Cerebellar cortex (tissue), 1 donor: ENCODE measurements around the gene NOPCHAP1.
"Not testable (repeated sequence)": the region's sequence is repeated elsewhere in the genome, so short reads cannot be mapped to it uniquely, and the experiment has no call there.

ENCODE experiments used
- DNase-seq: peaks from one replicate; pipeline ENCODE4 v3.0.0-alpha.2; 2015; ENCODE audit warnings: low spot score

Gene NOPCHAP1, protein sequence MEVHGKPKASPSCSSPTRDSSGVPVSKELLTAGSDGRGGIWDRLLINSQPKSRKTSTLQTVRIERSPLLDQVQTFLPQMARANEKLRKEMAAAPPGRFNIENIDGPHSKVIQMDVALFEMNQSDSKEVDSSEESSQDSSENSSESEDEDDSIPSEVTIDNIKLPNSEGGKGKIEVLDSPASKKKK

GRCh38 chr12:104986022-104986941, at the start of gene NOPCHAP1:
NOPCHAP1 (plus strand) TSS chr12:104986316; CDS start chr12:104986353, 37 bp downstream.
- peak; percentile 94 for DNase-seq

GRCh38 chr12:104938371-104938770, 47.7 kb upstream of the NOPCHAP1 start:
- DNase-seq = no peak

DNA sequence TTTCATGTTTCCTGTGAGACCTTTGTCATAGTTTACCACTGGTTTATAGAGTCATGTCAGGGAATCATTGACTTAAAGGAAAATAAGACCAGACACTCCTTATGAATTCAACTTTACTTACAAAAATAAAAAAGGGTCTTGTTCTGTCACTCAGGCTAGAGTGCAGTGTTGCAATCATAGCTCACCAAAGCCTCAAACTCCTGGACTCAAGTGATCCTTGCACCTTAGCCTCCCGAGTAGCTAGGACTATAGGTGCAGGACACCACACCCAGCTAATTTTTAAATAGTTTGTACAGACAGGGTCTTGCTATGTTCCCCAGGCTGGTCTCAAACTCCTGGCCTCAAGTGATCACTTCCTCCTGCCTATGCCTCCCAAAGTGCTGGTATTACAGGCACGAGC, 47.0 kb upstream of the NOPCHAP1 start:
- no peak for DNase-seq

DNA sequence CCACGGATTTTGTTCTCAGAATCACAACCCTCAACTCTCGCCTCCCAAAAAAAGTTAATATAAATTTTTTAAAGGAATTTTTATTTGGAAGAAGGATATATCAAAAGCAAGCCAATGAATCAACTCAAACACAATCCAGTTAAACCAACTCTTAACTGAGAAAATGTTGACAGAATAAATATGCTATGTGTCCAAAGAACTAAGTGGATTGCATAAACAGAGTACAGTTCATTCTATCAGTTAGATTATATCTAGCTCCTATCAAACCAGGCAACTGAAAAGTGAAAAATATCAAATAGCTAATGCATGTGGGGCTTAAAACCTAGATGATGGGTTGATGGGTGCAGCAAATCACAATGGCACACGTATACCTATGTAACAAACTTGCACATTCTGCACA, 44.7 kb upstream of the NOPCHAP1 start:
- no peak for DNase-seq

- no peak for DNase-seq
These were observed 44.0 kb upstream of the NOPCHAP1 start for GRCh38 chr12:104942075-104942474.

GRCh38 chr12:104943401-104943800, 42.7 kb upstream of the NOPCHAP1 start:
- DNase-seq = not testable (repeated sequence)

DNA sequence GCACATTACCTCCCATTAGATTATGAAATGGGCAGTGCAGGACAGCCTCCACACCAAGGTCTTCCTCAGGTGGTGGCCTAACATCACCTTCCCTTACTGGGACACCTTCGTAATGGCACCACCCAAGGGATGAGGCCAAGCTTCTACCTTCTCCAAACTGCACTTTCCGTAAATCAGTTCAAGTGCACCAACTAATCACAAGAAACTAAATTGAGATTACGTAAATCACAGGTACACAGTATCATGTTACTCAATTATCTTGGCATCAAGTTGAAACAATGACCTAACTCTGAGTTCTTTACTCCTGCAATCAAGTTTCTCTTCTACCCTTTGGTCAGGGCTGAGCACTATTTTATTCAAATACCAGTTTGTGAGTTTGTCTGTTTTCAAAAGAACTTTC, 41.9 kb upstream of the NOPCHAP1 start:
- no peak for DNase-seq

DNA sequence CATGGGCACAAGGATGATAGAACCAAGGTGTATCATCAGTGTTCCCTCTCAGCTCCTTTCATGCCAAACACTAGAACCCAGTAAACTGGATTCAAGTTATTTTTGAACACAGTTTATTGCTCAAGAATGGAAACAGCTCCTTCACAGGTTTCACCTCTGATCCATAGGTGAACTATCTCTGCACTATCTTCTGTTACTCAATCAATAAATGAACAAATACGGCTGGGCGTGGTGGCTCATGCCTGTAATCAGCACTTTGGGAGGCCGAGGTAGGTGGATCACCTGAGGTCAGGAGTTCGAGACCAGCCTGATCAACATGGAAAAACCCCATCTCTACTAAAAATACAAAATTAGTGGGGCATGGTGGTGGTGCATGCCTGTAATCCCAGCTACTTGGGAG, 37.4 kb upstream of the NOPCHAP1 start:
- not testable (repeated sequence) for DNase-seq

DNA sequence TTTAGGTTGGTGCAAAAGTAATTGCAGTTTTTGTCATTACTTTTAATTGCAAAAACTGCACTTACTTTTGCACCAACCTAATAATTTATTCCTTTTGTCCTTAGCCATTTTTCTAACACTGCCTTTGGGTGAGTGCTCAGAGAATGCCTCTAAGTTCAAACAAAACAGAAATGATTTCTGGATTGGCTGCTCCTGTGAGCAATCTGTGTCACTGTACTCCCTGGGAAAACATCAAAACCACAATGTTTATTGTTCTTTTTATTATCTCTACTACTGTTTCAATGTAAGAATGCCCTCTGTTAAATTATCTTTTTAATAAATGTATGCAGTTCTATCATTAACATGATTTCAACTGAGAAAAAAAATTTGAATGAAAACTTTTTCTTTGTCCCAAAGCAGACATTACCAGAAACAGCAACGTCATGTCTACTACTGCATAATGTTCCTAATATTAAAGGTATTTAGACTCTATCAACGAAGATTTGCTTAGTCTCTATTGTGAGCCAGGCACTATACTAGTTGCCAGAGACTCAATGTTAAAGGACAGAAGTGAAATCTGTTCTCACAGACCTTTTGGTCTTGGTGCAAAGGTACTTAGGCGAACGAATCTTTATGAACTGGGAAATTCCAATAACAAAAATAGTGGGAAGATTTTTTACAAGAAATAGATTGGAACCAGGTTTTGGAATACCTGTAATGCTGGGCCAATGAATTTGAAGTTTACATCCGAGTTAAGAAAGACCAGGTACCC, 34.2 kb upstream of the NOPCHAP1 start:
- no peak for DNase-seq

- DNase-seq = no peak
These were observed 33.3 kb upstream of the NOPCHAP1 start for GRCh38 chr12:104952816-104953215.

DNA sequence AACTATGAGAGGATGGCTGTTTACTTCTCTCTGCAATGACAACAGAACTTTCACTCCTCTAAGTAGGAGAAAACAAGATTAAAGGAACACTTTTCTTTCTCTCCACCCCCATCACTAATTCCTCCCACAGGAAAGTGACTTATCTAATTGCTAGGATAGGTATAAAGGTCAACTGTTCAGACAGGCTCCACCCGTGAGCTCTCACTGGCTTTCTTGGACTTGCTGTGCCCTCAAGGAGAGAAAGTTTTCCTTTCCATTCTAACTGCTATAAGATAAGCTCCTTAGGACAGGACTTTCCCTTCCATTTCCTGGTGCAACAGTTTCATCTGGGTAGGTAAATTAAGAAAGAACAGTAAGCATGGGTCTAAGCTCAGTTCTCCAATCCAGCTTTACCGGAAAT, 32.8 kb upstream of the NOPCHAP1 start:
- DNase-seq = no peak

GRCh38 chr12:104955703-104956102, 30.4 kb upstream of the NOPCHAP1 start:
- DNase-seq = no peak

DNA sequence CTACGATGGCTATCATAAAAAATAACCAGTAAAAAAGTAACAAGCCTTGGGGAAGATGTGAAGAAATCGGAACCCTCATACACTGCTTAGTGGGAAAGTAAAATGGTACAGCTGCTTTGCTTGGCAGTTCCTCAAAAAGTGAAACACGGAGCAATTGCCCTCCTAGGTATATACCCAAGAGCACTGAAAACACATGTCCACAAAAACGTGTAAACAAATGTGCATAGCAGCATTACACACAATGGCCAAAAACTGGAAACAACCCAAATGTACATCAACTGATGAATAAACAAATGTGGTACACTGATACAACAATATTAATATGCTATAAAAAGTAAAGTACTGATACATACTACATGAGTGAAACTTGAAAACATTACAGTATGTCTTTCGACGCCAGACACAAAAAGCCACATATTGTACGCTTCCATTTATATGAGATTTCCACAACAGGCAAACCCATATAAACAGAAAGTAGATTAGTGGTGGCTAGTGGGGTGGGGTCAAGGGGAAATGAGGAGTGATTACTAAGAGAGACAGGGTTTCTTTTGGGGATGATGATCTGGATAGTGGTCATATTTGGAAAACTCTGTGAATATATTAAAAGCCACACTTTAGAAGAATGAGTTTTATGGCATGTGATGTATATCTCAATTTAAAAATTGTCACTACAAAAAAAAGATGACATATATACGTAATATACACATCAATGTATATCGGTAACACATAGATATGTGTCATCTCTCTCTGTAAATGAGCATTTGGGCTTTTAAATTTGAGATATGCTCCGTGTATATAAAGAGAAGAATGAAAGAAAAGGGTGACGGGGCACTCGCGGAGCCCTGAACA, 29.0 kb upstream of the NOPCHAP1 start:
- peak; percentile 49 for DNase-seq

DNA sequence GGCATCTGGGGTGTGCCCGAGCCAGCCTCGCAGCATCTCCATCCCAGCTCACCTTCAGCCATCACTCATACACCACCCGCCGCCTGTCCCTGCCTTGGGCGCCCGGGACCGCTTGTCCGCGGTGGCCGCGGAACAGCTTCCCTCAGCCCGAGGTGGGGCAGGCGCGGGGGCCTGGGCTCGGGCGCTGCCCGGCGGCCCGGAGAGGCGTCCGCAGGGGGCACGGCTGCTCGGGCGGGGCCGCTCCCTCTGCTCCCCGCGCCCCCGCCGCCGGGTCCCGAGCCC, 28.5 kb upstream of the NOPCHAP1 start:
- DNase-seq = peak; percentile 54

DNA sequence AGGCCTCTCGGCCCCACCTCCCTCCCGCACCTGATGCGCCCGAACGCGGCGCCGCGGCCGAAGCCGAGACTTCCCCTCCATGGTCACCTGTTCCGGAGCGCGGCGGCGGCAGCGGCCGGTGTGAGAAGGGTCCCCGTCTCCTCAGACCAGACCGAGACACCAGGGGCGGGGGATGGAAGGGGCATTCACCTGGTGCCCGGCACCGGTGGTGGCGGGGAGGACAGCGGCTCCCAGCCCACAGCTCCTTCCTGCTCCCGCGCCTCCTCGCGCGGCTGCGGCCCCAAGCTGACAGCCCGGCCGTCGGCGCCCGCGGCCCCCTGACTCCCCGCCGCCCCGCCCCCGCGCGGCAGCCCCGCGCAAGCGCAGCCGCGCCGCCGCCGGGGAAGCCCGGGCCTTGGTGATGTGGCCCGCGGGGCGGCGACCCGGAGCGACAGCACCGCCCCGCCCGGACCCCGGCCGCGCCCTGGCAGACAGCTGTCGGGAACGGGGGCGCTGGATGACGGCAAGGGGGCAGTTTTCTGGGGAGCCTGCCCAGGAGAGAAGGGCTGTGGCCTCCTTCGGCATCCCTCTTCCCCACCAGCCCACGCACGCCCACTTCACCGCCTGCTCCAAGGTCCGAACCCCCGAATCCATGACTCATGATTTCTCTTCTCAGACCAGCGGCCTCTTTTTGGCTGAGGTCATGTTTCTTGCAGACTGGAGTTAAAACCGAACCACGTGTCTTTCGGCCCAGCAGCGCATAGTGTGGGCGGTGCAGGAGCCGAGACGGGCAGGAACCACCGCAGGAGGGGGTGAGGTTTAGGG, 27.9 kb upstream of the NOPCHAP1 start, which contains the start of gene SLC41A2:
Gene SLC41A2 (minus strand): TSS at position 290 of the 804 bp plus-strand sequence. CDS start 29,763 bp downstream, outside the sequence.
- DNase-seq = peak; percentile 57

DNA sequence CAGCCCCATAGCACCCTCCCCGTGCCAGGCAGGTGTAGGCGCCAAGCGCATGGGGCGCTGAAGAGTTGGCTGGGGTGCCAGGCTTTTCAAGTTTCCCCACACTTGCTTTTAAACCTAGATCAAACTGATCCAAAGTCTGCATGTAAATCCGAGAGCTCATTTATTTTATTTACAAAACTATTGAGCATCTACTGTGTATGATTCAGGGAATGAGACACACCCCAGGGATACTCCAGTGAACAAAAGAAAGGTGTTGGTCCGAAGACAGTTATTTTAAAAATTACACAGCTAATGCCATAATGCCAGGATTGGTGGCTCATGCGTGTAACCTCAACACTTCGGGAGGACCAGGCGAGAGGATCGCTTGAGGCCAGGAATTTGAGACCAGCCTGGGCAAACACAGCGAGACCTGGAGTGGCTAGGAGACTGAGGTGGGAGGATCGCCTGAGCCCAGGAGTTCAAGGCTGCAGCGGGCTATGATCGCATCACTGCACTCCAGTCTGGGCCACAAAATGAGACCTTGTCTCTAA, 27.2 kb upstream of the NOPCHAP1 start:
- DNase-seq = no peak

DNA sequence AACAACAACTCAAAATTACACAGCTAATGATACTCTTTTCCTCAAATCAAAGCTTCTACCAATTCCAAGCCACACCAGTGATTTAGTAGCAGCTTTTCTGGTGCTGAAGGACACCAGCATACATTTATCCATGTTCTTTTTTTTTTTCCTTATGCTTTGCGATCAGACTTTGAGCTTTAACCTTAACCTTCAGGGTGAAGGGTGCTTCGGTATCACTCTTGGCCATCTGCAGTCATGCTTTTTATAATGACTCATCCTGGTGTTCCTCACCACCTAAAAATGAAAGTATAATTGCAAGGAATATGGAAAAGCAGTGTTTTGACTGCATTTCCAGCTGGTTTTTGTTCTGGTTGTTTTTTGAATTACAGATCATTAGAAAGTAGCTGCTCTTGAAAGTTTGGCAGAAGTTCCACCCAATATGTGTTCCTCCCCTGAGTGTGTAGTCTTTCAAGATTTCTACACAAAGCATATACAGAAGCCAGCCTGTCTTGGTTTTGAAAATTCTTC, 26.7 kb upstream of the NOPCHAP1 start:
- no peak for DNase-seq

- no peak for DNase-seq
These were observed 25.7 kb upstream of the NOPCHAP1 start for GRCh38 chr12:104960464-104960863.

DNA sequence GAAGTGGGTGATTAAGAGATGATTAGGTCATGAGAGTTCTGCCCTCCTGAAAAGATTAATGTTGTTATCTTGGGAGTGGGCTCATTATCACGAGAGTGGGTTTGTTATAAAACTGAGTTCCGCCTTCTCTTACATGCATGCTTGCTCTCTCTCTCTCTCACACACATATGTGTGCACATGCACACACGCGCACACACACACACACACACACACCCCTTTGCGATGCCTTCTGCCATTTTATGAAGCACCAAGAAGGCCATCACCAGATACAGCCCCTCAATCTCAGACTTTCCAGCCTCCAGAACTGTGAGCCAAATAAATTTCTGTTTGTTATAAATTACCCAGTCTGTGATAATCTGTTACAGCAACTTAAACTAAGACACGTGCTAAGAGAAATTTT, 22.4 kb upstream of the NOPCHAP1 start:
- DNase-seq = no peak

DNA sequence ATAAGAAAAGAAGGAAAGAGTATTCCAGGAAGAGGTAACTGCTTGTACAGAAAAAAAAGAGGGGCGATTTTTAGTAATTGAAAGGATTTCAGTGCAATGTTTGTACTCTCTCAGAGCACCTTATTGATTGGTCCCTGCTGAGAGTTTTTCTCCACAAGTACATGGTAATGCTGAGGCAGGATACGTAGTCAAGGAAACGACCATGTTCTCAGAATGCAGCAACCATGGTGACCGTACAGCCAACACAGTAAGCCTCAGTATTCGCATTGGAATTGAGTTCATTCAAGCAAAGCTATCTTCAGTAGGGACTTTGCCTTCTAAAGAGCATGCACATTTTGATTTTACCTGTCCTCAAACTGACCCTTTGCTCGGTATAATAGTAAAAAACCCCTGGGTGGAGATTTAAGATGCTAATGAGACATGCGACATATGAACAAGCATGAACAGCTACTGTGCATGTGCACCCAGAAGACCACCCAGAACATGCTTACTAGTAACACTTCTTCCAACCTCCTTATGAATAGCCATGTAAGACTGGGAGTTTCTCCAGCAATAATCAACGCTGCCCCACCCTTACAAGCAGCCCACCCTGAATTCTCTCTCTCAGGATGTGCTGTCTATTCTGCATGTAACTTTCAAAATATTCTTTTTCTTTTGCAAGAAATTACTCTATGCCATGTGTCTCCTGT, 21.8 kb upstream of the NOPCHAP1 start:
- DNase-seq = no peak
